Kidney epithelial cell (primary cell): ENCODE measurements around the gene SYT1. TPM values are rescaled to one million over a fixed set of nuclear protein-coding genes. Genes with fewer than 3 reads are reported as not detected.

ENCODE experiments used
- DNase-seq: peaks from one replicate; pipeline ENCODE4 v3.0.0-alpha.2; 2010; ENCODE audit warnings: low read depth
- H3K27me3 ChIP-seq: 2 replicates; pipeline ENCODE4 v1.6.0; 2011; ENCODE audit warnings: low read length; ENCODE audit not compliant: control insufficient read depth, insufficient read depth
- H3K36me3 ChIP-seq: 2 replicates; pipeline ENCODE4 v1.5.1; 2011; ENCODE audit warnings: low read length; ENCODE audit not compliant: control insufficient read depth, insufficient read depth
- H3K4me3 ChIP-seq: 2 replicates; pipeline ENCODE4 v1.5.1; 2011; ENCODE audit warnings: low read depth, mild to moderate bottlenecking, control low read depth, low read length
- total RNA-seq: library from RNA; depleted of rRNA; stranded (reverse); fragments of >200 nt; gene quantifications from 2 replicates; pipeline ENCODE4 v1.2.3, GENCODE V29; 2015
- TF ChIP-seq, protein P1 (sequence below): IDR thresholded peaks from 2 replicates; pipeline ENCODE4 v1.5.1; 2011; ENCODE audit warnings: mild to moderate bottlenecking, moderate library complexity, low read length, control low read depth, inconsistent platforms; ENCODE audit not compliant: insufficient read depth, poor library complexity, severe bottlenecking

SYT1 gene
- total RNA-seq, 1 donor from 2014 or later = 7.4 TPM

- H3K4me3 ChIP-seq = no peak overlapping the region
- no peaks in the 10 kb centered on the region for H3K36me3 ChIP-seq
- DNase-seq = peak; percentile 25
- H3K27me3 ChIP-seq = no peaks in the 10 kb centered on the region
- TF ChIP-seq, protein P1, sequence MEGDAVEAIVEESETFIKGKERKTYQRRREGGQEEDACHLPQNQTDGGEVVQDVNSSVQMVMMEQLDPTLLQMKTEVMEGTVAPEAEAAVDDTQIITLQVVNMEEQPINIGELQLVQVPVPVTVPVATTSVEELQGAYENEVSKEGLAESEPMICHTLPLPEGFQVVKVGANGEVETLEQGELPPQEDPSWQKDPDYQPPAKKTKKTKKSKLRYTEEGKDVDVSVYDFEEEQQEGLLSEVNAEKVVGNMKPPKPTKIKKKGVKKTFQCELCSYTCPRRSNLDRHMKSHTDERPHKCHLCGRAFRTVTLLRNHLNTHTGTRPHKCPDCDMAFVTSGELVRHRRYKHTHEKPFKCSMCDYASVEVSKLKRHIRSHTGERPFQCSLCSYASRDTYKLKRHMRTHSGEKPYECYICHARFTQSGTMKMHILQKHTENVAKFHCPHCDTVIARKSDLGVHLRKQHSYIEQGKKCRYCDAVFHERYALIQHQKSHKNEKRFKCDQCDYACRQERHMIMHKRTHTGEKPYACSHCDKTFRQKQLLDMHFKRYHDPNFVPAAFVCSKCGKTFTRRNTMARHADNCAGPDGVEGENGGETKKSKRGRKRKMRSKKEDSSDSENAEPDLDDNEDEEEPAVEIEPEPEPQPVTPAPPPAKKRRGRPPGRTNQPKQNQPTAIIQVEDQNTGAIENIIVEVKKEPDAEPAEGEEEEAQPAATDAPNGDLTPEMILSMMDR = no peak
Measured at GRCh38 chr12:78914859-78915331, 50.3 kb downstream of the SYT1 start.

GRCh38 chr12:78916845-78917480 lies 52.4 kb downstream of the SYT1 start:
- no peaks in the 10 kb centered on the region for H3K36me3 ChIP-seq
- H3K27me3 ChIP-seq = no peaks in the 10 kb centered on the region
- H3K4me3 ChIP-seq = no peak overlapping the region
- peak; percentile 50 for DNase-seq
- TF ChIP-seq, protein P1 = no peak

- no peak for DNase-seq
- no peak overlapping the region for H3K4me3 ChIP-seq
- H3K27me3 ChIP-seq = no peaks in the 10 kb centered on the region
- H3K36me3 ChIP-seq = no peaks in the 10 kb centered on the region
- TF ChIP-seq, protein P1 = no peak
Measured at GRCh38 chr12:78917513-78917912, 52.9 kb downstream of the SYT1 start.

DNA sequence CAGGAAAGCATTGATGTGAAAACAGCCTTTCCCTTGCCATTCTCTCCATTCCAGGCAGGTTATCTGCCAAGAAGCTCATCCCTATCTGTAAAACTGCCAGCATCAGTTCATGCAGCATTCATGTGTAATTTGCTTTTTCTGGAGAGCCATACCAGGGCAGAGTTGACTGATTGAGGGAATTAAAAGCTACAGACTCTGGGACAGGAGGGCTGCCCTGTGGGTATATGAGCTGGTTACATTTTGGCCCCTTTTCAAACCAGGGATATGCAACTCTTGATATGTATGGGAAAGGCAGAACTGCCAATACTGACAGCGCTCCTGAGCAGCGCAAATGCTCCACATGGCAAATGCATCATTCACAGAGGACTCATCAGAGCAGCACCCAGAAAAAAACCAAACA lies 53.7 kb downstream of the SYT1 start:
- Histone ChIP-seq H3K36me3 (no peaks in the 10 kb centered on the region), H3K4me3 (no peak overlapping the region), H3K27me3 (no peaks in the 10 kb centered on the region)
- DNase-seq = no peak
- TF ChIP-seq, protein P1 = no peak

DNA sequence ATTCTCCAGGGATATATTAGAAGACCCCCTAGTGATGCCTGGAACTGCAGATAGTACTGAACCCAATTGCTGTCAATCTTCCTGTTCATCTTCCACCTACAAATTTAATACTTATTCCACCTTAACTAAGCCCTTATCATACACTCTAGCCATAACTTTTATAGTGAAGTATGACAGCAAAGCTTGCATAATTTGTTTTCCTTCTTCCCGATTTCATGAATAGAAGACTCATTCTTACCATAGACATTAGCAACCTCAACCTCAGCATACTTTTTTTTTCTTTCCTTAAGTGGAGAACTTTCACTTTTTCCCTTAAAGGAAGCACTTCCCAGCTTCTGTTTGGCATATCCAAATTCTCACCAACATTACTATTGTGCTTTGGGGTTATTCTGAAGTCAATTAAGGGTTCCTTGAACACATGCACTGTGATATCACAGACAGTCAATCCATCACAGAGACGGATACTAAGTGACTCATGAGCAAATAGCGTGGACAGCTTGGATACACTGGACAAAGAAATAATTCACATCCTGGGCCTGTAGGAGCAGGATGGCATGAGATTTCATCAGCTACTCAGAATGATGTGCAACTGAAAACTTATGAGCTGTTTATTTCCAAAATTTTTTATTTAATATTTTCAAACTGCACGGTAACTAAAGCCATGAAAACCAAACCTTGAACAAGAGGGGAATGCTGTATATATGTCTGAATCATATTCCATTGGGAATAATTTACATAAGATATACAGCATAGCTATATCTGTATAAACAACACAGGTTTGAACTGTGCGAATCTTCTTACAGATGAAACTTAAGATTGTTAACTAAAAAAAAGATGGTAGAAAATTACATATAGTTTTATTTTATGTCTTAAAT lies 63.9 kb downstream of the SYT1 start:
- Histone ChIP-seq H3K27me3 (no peaks in the 10 kb centered on the region), H3K36me3 (no peaks in the 10 kb centered on the region), H3K4me3 (no peak overlapping the region)
- TF ChIP-seq, protein P1 = no peak
- DNase-seq = peak; percentile 52
